H1 (cell line): ENCODE results near the gene ULBP3. TPM values are rescaled to one million over a fixed set of nuclear protein-coding genes. Genes with fewer than 3 reads are reported as not detected.

Experiments used
- ATF2 ChIP-seq: IDR thresholded peaks from 2 replicates; pipeline ENCODE4 v1.6.1; 2012; ENCODE audit warnings: low read length, inconsistent platforms
- CHD1 ChIP-seq: IDR thresholded peaks from 2 replicates; pipeline ENCODE4 v1.6.1; 2012; ENCODE audit warnings: low read depth, low read length, improper control_type of control experiment
- EGR1 ChIP-seq: IDR thresholded peaks from 2 replicates; pipeline ENCODE4 v1.6.1; 2011; ENCODE audit warnings: low read depth, low read length, borderline replicate concordance
- GABPA ChIP-seq: IDR thresholded peaks from 2 replicates; pipeline ENCODE4 v1.6.1; 2011; ENCODE audit warnings: mild to moderate bottlenecking, low read length, moderate library complexity, borderline replicate concordance; ENCODE audit not compliant: insufficient read depth
- JUND ChIP-seq: IDR thresholded peaks from 2 replicates; pipeline ENCODE4 v1.6.1; 2011; ENCODE audit warnings: mild to moderate bottlenecking, improper control_type of control experiment, low read length
- RAD21 ChIP-seq, 2 experiments: IDR thresholded peaks in 1 of 2; conservative IDR thresholded peaks in 1 of 2; 2 replicates each; pipeline ENCODE4 v1.6.1; 2011; ENCODE audit warnings: low read depth in 2 of 2, low read length in 2 of 2, improper control_type of control experiment in 1 of 2, inconsistent platforms in 1 of 2, mild to moderate bottlenecking in 1 of 2, moderate library complexity in 1 of 2
- RBBP5 ChIP-seq: IDR thresholded peaks from 2 replicates; pipeline ENCODE4 v1.7.1; 2012; ENCODE audit warnings: low read depth, mild to moderate bottlenecking, inconsistent platforms, low read length, moderate library complexity, borderline replicate concordance
- RFX5 ChIP-seq: IDR thresholded peaks from 2 replicates; pipeline ENCODE4 v1.6.1; 2011; ENCODE audit warnings: low read depth, low read length, improper control_type of control experiment, borderline replicate concordance
- SAP30 ChIP-seq: fragments of 300-600 bp; sonication (generic); IDR thresholded peaks from 2 replicates; pipeline ENCODE4 v1.7.1; 2012; ENCODE audit warnings: low read length, moderate library complexity, mild to moderate bottlenecking, inconsistent platforms; ENCODE audit not compliant: insufficient read depth, insufficient replicate concordance
- polyA plus RNA-seq, 7 experiments: library from polyadenylated mRNA; depleted of rRNA in 3 of 7; stranded (reverse) in 5 of 7; unstranded in 2 of 7; fragments of >200 nt in 5 of 7; fragments of 200-250 nt in 2 of 7; gene quantifications; 1 replicate in 5 of 7; 2 replicates in 1 of 7; 4 replicates in 1 of 7; pipeline versions ENCODE4 v1.2.1 to v1.2.3, GENCODE V29; 2011 to 2013; ENCODE audit warnings: missing spikeins in 2 of 7, mixed read lengths in 2 of 7
- total RNA-seq: library from RNA; stranded (reverse); fragmentation: NEBNext Ultra II Directional; extraction: Animal tissue kit (Norgen Biotek cat#: 25700); gene quantifications from 2 replicates; pipeline ENCODE4 v1.2.1, GENCODE V29; 2021

The ULBP3 gene
- total and polyA plus RNA-seq, 2 of the 8 experiments (the other 6 are each of a cell fraction or from before 2014, with no cell fraction given) = 1.9 to 4.2 TPM

- TF ChIP-seq ATF2 (no peak), RFX5 (no peak), GABPA (no peak), RBBP5 (no peak), CHD1 (no peak), EGR1 (no peak), RAD21 (IDR thresholded peaks at IDR 0.05 in 1 of 2, conservative IDR thresholded peaks at IDR 0.05 in 1 of 2; ENCODE audit: low read depth in 2 of 2, low read length in 2 of 2) (no peak), JUND (no peak), SAP30 (no peak)
Observed at GRCh38 chr6:150078788-150079187, 9.9 kb upstream of the ULBP3 start (continued).
